Measurements from ENCODE around the gene LPAR2. TPM values are rescaled to one million over a fixed set of nuclear protein-coding genes. Genes with fewer than 3 reads are reported as not detected.

Gene LPAR2
- total RNA-seq, 3 donors from 2014 or later = 10.9 to 30.0 (median 17.1) TPM

GRCh38 chr19:19626516-19627472 lies 1.2 kb downstream of the LPAR2 start:
- H3K4me1 ChIP-seq (ENCODE audit: low read depth) = no peaks in the 10 kb centered on the region
- ATAC-seq (no peak), DNase-seq (peak in 1 of 3 donors; percentile 70)
- intact Hi-C loops (cut with DNase I, micrococcal nuclease) = no loop called here
- no peak overlapping the region for H3K4me3 ChIP-seq
- TF ChIP-seq CTCF (IDR thresholded peaks at IDR 0.05) = no peak
- no peaks in the 10 kb centered on the region for H3K9me3 ChIP-seq
- no peaks in the 10 kb centered on the region for H3K36me3 ChIP-seq (ENCODE audit: low read depth)

DNA sequence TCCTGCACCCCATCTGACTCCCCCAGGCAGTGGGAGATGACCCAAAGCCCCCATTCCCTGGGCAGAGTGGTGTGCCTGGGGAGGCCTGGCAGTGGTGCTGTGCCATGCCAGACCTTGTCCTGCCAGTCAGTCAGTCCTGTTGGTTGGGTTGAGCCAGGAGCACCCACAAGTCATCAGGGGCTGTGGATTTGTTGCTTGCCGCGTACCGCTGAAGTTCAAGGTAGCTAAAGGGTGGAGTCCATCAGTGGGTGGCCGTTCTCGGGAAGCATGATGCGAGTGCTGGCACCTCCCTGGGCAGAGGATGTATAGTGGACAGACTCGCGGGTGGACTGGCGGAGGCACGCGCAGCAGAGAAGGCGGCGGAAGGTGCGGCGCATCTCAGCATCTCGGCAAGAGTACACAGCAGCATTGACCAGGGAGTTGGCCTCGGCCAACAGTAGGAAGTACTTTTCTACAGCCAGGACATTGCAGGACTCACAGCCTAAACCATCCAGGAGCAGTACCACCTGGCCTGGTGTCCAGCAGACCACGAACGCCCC lies 3.9 kb downstream of the LPAR2 start:
- intact Hi-C loops (cut with DNase I, micrococcal nuclease) = no loop called here
- peaks cover 3% of the 10 kb centered on the region for H3K4me1 ChIP-seq (ENCODE audit: low read depth)
- DNase-seq = no peak
- no peak overlapping the region for H3K4me3 ChIP-seq
- H3K36me3 ChIP-seq (ENCODE audit: low read depth) = no peaks in the 10 kb centered on the region
- ATAC-seq = no peak
- H3K9me3 ChIP-seq = no peaks in the 10 kb centered on the region
- no peak for TF ChIP-seq CTCF (IDR thresholded peaks at IDR 0.05)

DNA sequence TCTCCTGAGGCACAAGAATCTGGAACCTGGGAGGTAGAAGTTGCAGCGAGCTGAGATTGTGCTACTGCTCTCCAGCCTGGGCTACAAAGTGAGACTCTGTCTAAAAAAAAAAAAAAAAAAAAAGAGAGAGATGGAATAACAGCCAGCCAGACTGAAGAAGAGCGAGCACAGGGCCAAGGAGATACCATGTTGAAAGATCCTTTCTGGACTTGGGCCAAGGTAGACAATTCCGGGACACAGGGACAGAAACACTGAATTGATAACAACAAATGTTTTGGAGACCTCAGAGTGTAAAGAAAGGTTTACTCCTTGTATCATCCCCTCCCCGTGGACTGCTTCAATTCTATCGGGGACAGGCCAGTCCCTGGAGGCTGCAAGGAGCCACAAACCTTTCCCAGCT lies 4.6 kb downstream of the LPAR2 start:
- peaks cover 6% of the 10 kb centered on the region for H3K4me1 ChIP-seq (ENCODE audit: low read depth)
- no peaks in the 10 kb centered on the region for H3K36me3 ChIP-seq (ENCODE audit: low read depth)
- H3K4me3 ChIP-seq = no peak overlapping the region
- no peaks in the 10 kb centered on the region for H3K9me3 ChIP-seq
- ATAC-seq (no peak), DNase-seq (no peak)
- no peak for TF ChIP-seq CTCF (IDR thresholded peaks at IDR 0.05)
- intact Hi-C loops (cut with DNase I, micrococcal nuclease) = no loop called here

DNA sequence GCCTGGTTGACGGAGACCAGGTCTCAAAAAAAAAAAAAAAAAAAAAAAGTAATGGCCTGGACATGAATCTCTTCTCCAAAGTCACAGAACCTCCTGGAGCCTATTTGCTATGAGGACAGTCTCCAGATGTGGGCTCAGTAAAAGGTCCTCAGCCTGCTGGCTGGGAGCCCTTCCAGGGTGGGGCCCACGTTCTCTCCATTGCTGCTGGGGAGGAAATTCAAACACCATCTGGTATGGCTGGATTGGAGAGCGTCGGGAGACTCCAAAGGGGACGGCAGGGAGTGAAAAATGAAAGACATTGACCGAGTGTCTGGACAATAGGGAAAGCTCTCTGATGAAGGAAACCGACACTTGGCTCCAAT lies 8.2 kb downstream of the LPAR2 start:
- Histone ChIP-seq H3K9me3 (no peaks in the 10 kb centered on the region), H3K36me3 (ENCODE audit: low read depth) (no peaks in the 10 kb centered on the region), H3K4me1 (ENCODE audit: low read depth) (peaks cover 8% of the 10 kb centered on the region), H3K4me3 (no peak overlapping the region)
- intact Hi-C loops (cut with DNase I, micrococcal nuclease) = no loop called here
- no peak for TF ChIP-seq CTCF (IDR thresholded peaks at IDR 0.05)
- ATAC-seq (no peak), DNase-seq (no peak)

DNA sequence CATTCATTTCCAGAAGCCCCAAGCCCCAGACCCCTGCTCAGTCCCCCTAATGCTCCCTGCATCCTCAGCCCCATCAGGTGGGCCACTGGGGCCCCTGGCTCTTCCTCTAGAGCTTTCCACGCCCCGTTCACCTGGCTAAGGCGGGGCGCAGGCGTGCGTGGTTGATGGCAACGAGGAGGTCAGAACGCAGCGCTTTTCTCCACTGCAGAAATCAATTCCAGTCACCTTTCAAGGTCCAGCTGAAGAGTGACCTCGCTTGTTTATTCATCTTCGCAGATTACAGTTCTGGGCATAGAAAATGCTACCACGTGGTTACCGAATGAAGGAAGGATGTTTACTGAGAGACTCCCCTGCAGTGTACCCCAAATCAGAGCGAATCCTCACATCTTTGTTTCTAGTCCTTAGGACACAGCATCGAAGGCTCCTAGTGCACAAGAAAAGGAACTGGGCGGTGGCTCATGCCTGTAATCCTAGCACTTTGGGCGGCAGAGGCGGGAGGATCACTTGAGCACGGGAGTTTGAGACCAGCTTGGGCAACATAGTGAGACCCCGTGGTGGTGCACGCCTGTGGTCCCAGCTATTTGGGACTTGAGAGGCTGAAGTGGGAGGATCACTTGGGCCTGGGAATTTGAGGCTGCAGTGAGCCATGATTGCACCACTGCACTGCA lies 8.7 kb downstream of the LPAR2 start:
- Histone ChIP-seq H3K9me3 (no peaks in the 10 kb centered on the region), H3K4me1 (ENCODE audit: low read depth) (peaks cover 8% of the 10 kb centered on the region), H3K4me3 (no peak overlapping the region), H3K36me3 (ENCODE audit: low read depth) (no peaks in the 10 kb centered on the region)
- DNase-seq = peak in 1 of 3 donors; percentile 57
- TF ChIP-seq CTCF (IDR thresholded peaks at IDR 0.05) = no peak
- intact Hi-C loops (cut with DNase I, micrococcal nuclease) = no loop called here
- no peak for ATAC-seq

All from mucosa of descending colon (tissue), 3 donors.